ENCODE measurements around the gene FNDC10. TPM values are rescaled to one million over a fixed set of nuclear protein-coding genes. Genes with fewer than 3 reads are reported as not detected.
"Not testable (repeated sequence)": the region's sequence is repeated elsewhere in the genome, so short reads cannot be mapped to it uniquely, and the experiment has no call there.

Gene FNDC10
- total and polyA plus RNA-seq, 10 of the 15 experiments (the other 5 are each of a cell fraction or from before 2014, with no cell fraction given) = 0.05 to 1.3 (median 0.25) TPM; not detected in 4

- H3K4me2 ChIP-seq (ENCODE audit: control insufficient read depth, insufficient read depth); in situ Hi-C loops (cut with MboI); H3K27me3 ChIP-seq (replicated peaks in 1 of 2; ENCODE audit: control insufficient read depth in 2 of 2, insufficient read depth in 2 of 2, low read length in 1 of 2); H3K9me3 ChIP-seq (replicated peaks; ENCODE audit: control insufficient read depth, insufficient read depth, low read length); RAD21 ChIA-PET (ENCODE audit: unreplicated experiment); H3K79me2 ChIP-seq (ENCODE audit: control insufficient read depth, insufficient read depth, low read length); FAIRE-seq; DNase-seq (ENCODE audit: low read depth, low spot score); H2AFZ ChIP-seq (ENCODE audit: control insufficient read depth, low read depth, low read length); H3K4me3 ChIP-seq; intact Hi-C loops (cut with micrococcal nuclease; ENCODE audit: unreplicated experiment); ATAC-seq; H3K9ac ChIP-seq (ENCODE audit: control insufficient read depth, insufficient read depth, low read length); CTCF ChIA-PET; H3K27ac ChIP-seq (ENCODE audit: control insufficient read depth, insufficient read depth); POLR2A ChIA-PET; H4K20me1 ChIP-seq (ENCODE audit: control insufficient read depth, insufficient read depth); H3K36me3 ChIP-seq (ENCODE audit: control insufficient read depth in 2 of 2, insufficient read depth in 2 of 2, low read length in 1 of 2); H3K4me1 ChIP-seq (ENCODE audit: control insufficient read depth, insufficient read depth, low read length); SMC1A ChIA-PET (ENCODE audit: uncharacterized antibody, unreplicated experiment); BruUV-seq (replicated peaks): not testable (repeated sequence)
- WGBS (ENCODE audit: insufficient coverage, insufficient replicate concordance, low lambda C conversion rate, missing lambda C conversion rate) = 96% methylated on average over 10 of the region's 13 CpGs
These were observed 34.7 kb upstream of the FNDC10 start for GRCh38 chr1:1634613-1635012.

GRCh38 chr1:1633409-1633808 lies 33.5 kb upstream of the FNDC10 start:
- H3K27ac ChIP-seq (ENCODE audit: control insufficient read depth, insufficient read depth); FAIRE-seq; H3K4me2 ChIP-seq (ENCODE audit: control insufficient read depth, insufficient read depth); H2AFZ ChIP-seq (ENCODE audit: control insufficient read depth, low read depth, low read length); DNase-seq (ENCODE audit: low read depth, low spot score); intact Hi-C loops (cut with micrococcal nuclease; ENCODE audit: unreplicated experiment); POLR2A ChIA-PET; in situ Hi-C loops (cut with MboI); CTCF ChIA-PET; H3K9me3 ChIP-seq (replicated peaks; ENCODE audit: control insufficient read depth, insufficient read depth, low read length); H3K4me1 ChIP-seq (ENCODE audit: control insufficient read depth, insufficient read depth, low read length); H3K27me3 ChIP-seq (replicated peaks in 1 of 2; ENCODE audit: control insufficient read depth in 2 of 2, insufficient read depth in 2 of 2, low read length in 1 of 2); ATAC-seq; H3K79me2 ChIP-seq (ENCODE audit: control insufficient read depth, insufficient read depth, low read length); H3K4me3 ChIP-seq; H3K36me3 ChIP-seq (ENCODE audit: control insufficient read depth in 2 of 2, insufficient read depth in 2 of 2, low read length in 1 of 2); RAD21 ChIA-PET (ENCODE audit: unreplicated experiment); BruUV-seq (replicated peaks); SMC1A ChIA-PET (ENCODE audit: uncharacterized antibody, unreplicated experiment); H3K9ac ChIP-seq (ENCODE audit: control insufficient read depth, insufficient read depth, low read length); H4K20me1 ChIP-seq (ENCODE audit: control insufficient read depth, insufficient read depth): not testable (repeated sequence)
- WGBS (ENCODE audit: insufficient coverage, insufficient replicate concordance, low lambda C conversion rate, missing lambda C conversion rate) = no CpG with 5 or more reads among the region's 35 CpGs
